HuH-7 (cell line): Measurements from ENCODE around the gene OCIAD2.
"Not testable (repeated sequence)": the region's sequence is repeated elsewhere in the genome, so short reads cannot be mapped to it uniquely, and the experiment has no call there.

Experiments
- DNase-seq: peaks from one replicate; pipeline ENCODE4 v3.0.0; 2011; ENCODE audit warnings: low spot score

The OCIAD2 gene

DNA sequence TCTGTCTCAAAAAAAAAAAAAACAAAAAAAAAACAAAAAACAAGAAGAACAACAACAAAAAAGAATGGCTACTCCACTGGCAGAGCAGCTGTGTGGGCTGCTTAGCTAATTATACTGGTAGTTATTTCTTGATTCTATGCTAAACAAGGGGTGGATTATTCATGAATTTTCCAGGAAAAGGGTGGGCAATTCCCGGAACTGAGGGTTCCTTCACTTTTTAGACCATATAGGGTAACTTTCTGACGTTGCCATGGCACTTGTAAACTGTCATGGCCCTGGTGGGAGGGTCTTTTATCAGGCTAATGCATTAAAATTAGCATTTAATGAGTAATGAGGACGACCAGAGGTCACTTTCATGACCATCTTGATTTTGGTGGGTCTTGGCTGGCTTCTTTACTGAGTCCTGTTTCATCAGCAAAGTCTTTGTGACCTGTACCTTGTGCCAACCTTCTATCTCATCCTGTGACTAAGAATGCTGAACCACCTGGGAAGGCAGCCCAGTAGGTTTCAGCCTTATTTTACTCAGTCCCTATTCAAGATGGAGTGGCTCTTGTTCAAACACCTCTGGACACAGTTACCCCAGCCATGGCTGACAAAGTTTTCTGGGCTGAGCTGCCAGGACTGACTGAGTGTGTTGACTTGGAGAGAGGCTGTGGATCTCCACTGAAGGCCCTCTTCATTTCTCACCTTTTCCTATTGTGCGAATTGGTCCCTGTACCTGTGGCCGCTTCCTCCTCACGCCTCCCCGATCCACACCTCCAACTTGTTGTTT, 1.3 kb upstream of the OCIAD2 start:
- DNase-seq: no peak

DNA sequence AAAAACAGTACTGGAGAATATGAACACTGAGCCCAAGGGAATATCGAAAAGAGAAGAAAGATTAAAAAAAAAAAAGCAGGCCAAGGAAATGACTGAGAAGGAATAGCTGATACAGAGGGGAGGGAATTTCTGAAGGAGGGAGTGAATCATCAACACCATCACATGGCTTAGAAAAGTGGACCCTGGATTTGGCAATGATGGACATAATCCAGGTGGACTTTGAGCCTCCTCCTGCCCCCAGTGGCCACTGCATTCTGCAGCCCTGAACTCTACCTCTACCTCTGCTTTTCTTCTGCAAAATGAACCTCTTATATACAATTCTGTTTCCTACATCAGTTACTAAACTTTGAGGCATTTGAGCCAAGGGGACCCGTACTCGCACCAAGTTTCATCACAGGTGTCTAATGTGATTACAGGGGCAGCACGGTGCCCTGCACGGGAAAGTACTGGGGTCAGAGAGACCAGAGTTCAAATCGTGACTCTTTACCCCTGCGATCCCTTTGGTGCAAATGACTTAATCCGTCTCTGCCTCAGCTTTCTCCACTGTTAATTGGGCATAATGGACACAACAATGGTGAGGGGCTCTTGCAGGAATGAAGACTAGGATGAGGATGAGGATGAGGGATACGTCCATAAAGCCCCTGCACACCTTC, 1.1 kb downstream of the OCIAD2 start:
- peak; percentile 27 for DNase-seq

GRCh38 chr4:48904541-48905142, 1.9 kb downstream of the OCIAD2 start:
- no peak for DNase-seq

DNA sequence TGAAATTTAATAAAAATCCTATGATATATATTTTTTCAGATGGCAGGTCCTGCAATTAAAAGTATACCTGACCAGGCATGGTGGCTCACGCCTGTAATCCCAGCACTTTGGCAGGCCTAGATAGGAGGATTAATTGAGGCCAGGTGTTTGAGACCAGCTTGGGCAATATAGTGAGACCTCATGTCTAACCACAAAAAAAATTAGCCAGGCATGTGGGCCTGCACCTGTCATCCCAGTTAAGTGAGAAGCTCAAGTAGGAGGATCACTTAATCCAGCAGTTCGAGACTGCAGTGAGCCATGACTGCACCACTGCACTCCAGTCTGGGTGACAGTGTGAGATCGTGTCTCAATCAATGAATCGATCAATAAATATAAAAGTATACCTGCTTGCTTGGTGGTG, 2.5 kb downstream of the OCIAD2 start:
- no peak for DNase-seq

DNA sequence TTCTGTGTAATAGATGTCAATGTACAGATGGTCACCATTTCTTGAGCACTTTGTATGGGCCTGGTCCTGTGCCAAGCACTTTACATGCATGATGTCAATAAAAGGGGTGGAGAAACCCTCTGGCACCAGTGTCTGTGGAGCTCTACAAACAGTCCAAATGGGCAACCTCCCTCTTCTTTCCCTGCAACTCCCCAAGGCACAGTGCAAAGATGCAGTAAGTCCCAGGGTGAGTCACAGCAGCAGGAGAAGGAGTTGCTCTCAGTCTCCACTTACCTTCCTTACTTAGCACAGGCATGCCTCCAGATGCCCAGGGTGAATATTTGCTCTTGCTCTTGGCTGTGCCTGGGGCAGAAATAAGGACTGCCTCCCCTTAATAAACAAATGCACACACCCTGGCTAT, 4.3 kb downstream of the OCIAD2 start:
- DNase-seq: no peak

- no peak for DNase-seq
Observed at GRCh38 chr4:48901196-48901595, 5.4 kb downstream of the OCIAD2 start.

DNA sequence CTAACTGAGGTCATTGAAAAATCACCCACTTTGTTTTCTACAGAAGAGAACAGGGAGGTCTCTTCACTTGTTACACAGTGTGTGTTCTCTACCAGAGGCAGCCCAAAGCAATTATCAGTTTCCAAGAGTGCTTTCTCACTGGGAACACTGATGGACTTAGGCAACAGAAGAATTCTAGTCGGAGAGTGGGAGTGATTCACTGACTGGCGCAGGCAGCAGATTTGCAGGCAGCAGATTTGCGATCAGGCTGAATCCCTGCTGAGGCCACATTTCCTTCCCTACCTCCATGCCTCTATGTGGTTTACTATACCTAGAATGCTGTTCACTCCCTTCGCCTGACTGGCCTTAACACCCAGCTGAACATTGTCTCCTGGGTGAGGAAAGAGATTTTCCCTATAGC, 6.6 kb downstream of the OCIAD2 start:
- DNase-seq: no peak

- no peak for DNase-seq
Observed at GRCh38 chr4:48899432-48899749, 7.2 kb downstream of the OCIAD2 start.

DNA sequence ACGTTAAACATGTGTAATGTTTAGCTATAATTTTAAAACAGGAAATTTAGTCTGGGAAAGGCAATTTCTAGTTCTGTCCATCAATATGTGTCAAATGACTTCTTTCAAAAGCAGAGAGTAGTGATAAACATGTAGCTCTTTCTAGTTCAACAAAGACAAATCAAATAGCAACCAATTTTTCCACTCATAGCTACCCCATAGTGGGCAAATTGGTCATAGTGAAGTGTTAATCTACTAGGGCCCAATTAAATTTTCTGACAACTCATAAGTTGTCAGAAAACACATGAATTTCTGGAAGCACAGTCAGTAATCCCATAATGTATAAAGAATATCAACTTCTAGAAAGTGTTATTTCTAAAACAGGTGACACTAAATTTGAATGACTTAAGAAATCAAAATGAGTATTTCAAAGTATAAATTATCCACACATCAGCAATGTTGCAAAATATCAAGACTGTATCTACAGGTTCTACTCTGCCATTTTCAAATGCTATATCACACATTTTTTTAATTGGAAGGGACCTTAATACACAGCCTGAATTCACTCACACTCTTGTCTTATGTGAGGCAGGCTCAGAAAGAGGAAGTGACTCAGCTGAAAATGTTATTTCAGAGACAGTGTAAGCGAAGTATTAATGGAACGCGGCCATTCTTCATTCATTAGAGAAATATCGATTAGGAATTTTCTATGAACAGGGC, 7.7 kb downstream of the OCIAD2 start:
- no peak for DNase-seq

DNA sequence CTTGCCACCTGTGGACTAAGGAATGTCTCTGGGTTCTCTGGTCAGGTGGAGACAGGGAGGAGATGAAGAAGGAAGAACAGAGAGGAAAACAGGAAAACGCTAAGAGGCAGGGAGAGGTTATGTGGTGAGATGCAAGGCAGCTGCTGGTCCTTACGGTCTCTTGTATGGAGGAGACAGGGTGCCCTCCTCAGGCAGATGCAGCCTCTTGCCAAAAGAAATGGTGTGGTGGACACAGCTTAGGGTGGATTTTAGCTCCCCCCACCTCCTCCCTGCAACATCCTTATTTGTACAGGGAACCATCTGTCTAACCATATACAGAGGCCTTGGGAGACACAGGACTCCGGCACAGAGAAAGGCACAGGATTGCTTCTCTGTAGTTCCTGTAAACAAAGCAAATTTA, 9.7 kb downstream of the OCIAD2 start:
- no peak for DNase-seq

DNA sequence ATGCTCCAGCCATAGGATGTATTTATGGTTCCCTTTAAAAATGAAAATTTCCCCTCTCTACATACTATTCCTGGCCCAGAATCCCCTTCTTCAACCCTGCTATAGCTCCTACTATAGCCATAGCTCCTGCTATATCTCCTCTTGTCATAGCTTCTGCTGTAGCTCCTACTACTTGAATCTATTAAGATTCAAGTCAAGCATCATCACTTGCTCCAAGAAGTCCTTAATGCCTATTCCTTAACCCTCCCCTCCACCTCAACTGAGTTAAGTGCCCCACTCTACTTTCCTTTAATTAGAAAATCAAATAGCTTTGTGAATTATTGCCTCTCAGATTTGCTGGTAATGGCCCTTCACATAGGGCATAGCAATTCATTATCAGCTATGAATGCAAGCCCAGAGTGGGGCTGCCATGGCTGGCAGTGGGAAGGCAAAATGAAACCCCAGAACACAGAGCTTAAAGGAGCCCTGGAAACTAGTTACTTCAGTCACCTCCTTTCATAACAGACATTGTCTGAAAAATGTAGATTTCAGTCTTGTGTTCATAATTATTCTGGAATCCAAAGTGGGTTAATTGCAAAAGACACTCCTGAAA, 15.4 kb downstream of the OCIAD2 start:
- no peak for DNase-seq

- DNase-seq: not testable (repeated sequence)
Observed at GRCh38 chr4:48889750-48890149, 16.8 kb downstream of the OCIAD2 start.

- not testable (repeated sequence) for DNase-seq
Observed at GRCh38 chr4:48881646-48882045, 24.9 kb downstream of the OCIAD2 start.

DNA sequence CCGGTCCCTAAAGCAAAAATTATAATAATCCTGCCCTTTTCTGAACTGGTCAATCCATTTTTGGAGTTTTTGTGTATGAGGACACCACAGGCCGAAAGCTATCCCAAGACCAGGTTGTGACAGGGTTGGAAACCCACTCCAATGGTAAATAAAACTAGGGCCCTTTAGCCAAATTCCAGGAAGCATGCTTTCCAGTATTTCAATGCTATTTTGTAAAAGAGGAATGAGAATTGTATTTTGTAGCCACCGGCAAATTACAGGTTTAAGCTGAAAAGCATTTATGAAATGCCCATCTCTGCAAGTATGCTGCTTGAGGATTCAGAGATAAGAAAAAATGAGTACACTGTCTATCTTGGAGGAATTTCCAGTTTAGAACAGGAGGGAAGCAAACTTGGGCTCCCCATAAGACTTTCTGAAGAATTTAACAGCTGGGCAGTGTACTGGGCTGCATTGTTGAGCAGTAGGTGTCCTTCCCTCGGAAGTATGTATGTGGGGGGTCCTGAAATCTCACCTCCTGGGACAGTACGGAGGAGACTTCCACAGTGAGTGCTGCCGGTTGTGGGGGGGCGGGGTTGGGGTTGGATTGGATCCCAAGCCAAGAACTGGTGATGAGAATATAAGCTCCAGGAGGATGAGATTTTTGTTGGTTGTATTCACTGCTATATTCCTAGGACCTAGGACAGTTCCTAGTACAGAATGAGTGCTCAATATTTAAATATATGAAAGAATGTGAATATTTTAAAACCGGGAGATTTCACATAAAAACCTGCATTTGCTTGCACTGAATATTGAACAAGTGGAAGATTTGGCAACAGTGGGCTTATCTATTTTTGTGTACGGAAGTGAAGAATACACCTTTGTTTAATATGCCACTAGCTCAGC, 26.8 kb downstream of the OCIAD2 start:
- no peak for DNase-seq

DNA sequence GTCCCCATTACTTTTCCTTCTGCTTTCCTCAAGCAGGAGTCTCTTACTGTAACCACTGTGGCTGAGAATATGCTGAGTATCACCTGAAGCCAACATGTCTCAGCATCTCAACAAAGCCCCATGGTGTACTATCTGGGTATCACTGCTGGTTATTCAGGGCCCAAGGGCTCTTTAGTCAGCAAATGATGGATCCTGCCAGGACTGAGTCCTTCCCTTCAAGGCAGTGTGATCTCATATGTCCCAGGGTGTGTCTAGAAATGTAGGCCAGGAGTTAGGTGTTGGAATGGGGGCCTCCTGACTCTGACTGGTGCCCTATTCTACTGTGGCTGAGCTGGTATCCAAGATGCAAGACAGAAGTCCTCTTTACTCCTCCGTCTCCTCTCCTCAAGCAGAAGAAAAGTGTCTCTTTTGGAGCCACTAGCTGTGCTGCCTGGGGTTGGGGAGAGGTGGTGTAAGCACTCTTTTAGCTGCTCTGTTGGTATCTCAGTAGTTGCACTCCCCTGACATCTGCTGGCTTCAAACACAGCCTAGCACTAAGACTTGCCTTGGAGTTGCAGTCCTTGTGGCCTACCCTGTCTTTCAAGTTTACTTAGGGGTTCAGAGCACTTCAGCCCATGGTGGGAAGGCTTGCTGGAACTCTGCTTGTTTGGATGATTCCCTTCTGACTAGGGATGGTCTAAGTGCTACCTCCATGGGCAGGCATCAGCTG, 28.6 kb downstream of the OCIAD2 start:
- DNase-seq: no peak

DNA sequence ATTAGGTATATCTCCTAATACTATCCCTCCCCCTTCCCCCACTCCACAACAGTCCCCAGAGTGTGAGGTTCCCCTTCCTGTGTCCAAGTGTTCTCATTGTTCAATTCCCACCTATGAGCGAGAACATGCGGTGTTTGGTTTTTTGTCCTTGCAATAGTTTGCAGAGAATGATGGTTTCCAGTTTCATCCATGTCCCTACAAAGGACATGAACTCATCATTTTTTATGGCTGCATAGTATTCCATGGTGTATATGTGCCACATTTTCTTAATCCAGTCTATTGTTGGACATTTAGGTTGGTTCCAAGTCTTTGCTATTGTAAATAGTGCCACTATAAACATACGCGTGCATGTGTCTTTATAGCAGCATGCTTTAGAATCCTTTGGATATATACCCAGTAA, 41.9 kb downstream of the OCIAD2 start:
- not testable (repeated sequence) for DNase-seq

DNA sequence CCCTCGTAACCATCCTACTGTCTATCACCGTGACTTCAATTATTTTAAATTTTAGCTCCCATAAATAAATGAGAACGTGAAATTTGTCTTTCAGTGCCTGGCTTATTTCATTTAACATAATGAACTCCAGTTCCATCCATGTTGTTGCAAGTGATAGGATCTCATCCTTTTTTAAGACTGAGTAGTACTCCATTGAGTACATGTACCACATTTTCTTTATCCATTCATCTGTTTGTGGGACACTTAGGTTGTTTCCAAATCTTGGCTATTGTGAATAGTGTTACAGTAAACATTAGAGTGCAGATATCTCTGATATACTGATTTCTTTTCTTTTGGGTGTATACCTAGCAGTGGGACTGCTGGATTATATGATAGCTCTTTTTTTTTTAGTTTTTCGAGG, 42.8 kb downstream of the OCIAD2 start:
- DNase-seq: no peak

GRCh38 chr4:48862661-48863060, 43.9 kb downstream of the OCIAD2 start:
- DNase-seq: no peak

- DNase-seq: no peak
Observed at GRCh38 chr4:48862038-48862437, 44.5 kb downstream of the OCIAD2 start.

- no peak for DNase-seq
Observed at GRCh38 chr4:48858130-48858529, 48.4 kb downstream of the OCIAD2 start.

- no peak for DNase-seq
Observed at GRCh38 chr4:48854982-48855381, 51.6 kb downstream of the OCIAD2 start.
